Loucy (cell line): ENCODE measurements around the gene NEXN.

Experiments
- CTCF ChIP-seq: fragments of 200-600 bp; sonication (generic); conservative IDR thresholded peaks from 2 replicates; pipeline ENCODE4 v1.5.1; 2014; ENCODE audit warnings: mild to moderate bottlenecking, antibody characterized with exemption, low read length
- EZH2phosphoT487 ChIP-seq: fragments of 200-600 bp; IDR thresholded peaks from 2 replicates; pipeline ENCODE4 v1.6.1; 2018; ENCODE audit warnings: antibody characterized with exemption, mild to moderate bottlenecking, moderate library complexity, borderline replicate concordance

- no peak for TF ChIP-seq CTCF
- no peak for TF ChIP-seq EZH2phosphoT487
These were observed 102.3 kb downstream of the NEXN start for GRCh38 chr1:77990629-77991204.
